Hypothalamus (tissue), 51 donors: ENCODE results near the gene TMEM165.
A peak's percentile ranks its signal among the peaks of the same experiment; 100 is the strongest.

Experiments used
- DNase-seq, 51 donors: peaks; one replicate each; lab custom pipeline; 2025; lab: John Stamatoyannopoulos, UW

TMEM165 gene

DNA sequence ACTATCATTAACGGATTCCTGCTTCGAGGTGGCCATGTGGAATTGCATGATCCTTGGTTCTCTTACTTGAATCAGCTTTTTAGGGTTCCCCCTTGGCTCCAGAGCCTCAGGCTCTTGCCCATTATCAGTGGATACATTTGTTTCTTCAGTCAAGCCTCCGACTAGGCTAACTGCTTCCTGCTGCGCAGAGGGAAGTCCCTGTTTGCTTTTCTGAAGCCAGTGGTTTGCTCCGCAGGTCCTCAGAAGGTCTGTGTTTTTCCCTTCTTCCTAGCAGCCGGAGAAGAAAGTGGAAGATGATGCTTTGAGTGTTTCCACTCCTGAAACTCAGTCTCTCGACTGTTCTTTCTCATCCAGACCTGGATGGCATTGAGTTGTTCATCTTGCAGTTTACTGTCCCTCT is 29.1 kb upstream of the TMEM165 start:
- peak in 2 of 51 donors; percentile 19 to 55 for DNase-seq

DNA sequence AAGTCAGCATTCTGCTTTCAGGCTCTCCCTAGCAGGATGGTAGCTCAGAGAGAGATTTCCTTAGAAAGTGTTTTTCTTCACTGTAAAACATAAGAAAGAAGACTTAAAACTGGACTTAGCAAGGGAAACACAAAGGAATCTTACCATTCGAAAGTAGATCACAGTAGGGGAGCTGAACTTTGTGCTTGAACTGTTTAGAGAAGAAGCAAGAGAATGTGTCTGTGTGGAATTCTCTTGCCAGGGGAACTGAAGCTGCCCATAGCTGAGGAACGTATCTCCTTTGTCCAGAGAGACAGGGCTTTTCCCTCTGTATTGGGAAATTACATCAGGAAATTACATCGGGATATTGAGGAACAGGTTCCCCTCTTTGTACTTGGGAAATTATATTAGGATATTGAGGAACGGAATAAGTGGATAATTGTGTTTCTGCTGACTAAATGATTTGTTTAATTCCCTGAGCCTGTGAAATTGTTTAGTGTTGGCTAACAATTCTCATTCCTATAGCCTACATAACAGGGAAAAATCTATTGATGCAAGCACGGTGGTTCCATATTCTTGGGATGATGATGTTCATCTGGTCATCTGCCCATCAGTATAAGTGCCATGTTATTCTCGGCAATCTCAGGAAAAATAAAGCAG is 28.6 kb upstream of the TMEM165 start:
- no peak for DNase-seq

DNA sequence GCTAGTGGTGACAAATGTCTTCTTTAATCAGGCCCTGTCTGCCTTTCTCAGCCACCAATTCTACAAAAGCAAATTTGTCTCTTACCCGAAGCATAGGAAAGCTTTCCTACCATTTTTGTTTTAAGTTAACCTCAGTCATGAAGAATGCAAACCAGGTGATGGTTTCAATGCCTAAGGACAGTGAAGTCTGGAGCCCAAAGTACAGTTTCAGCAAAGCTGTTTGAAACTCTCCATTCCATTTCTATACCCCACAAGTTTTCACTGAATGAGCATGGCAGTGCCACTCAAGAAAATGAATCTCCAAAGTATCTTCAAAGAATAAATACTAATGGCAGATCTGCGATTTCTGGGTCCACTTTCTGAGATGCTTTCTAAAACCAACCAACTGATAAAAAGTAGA is 25.8 kb upstream of the TMEM165 start:
- no peak for DNase-seq

DNA sequence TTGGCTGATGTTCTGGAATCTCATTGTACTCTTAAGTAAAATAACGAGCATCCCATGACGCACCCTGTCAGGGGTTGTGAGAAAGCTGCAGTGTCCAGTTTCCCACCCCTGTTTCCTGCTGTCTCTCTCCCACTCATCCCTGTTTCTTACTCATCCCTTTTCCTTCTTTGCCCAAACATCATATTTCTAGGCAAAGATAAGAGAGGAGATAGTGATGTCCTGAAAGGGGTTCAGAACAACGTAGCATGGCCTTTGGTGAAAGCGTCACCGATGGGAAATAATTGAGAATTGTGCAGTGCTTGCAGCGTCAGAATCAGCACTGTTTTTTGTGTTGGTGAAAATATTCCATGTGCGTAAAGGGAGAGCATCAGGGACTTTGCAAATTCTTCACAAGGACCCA is 23.5 kb upstream of the TMEM165 start:
- DNase-seq, result peak in 1 of 51 donors; percentile 32

DNA sequence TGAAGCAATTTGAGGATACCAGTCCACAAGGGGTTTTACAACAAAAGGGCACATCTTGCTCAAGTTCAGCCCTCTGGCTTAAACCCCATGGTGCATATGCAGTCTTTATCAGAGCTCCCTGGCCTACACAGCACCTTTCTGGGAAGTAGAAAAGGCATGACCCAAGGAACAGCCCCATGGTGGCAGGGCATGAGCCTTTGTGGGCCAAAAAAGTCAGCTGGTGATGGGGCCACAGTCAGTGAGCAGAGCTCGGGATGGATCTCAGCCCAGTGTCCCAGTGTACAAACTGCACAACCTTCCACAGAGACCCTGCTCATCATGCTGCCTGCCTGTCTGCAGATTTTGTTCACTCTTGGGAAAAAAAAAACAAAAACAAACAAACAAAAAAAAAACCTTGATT is 22.3 kb upstream of the TMEM165 start:
- DNase-seq, result peak in 5 of 51 donors; percentile 7 to 29 (median 12)

DNA sequence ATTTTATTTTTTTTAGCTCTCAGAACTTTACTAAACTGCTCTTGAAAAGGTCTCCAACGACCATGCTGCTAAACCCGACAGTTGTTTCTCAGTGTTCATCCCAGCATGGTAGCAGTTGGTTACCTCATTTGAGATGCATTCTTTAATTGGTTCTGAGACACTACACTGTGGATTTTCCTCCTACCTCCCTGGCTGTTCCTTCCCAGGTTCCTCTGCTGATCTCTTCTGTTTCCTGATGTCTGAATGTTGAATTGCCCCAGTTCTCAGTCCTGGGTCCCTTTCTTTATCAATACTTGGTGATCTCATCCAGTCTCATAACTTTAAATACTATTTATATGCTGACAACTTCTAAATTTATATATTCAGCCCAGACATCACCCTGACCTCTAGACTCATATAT is 19.1 kb upstream of the TMEM165 start:
- DNase-seq, result no peak

DNA sequence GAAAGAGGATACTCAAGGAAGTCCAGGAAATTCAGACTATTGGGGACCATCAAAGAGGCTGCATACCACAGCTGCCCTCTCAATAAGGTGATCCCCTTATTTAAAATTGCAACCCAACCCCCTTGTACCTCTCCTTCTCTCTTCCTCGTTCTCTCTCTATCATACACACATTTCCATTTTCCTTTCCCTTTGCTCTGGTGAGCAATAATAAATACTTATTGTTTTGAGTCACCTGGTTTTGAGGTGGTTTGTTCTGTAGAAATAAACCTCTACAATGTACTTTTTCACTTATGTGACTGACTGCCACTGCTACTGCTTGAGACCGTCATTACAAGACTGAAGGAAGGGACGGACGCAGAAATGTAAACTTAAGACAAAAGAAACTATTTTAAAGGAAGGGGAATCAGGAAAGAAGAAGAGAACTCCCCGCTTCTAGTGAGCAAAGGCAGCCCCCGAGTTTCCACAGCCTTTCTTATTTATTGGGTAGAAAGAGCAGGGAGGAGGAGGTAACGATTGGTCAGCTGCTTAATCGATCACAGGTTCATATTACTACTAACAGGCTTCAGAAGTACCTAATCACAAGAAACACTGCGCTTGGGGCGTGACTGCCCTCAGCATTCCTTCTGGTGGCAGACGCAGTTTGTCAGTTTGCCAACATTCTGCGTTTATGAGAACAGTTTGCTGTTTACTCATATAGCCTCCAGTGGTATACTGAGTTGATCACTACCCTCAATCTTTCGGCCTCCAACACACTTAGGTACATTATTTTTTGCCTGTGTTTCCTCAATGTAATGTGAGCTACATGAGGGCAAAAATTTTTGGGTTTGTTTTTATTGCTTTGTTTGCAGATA is 16.9 kb upstream of the TMEM165 start:
- no peak for DNase-seq

DNA sequence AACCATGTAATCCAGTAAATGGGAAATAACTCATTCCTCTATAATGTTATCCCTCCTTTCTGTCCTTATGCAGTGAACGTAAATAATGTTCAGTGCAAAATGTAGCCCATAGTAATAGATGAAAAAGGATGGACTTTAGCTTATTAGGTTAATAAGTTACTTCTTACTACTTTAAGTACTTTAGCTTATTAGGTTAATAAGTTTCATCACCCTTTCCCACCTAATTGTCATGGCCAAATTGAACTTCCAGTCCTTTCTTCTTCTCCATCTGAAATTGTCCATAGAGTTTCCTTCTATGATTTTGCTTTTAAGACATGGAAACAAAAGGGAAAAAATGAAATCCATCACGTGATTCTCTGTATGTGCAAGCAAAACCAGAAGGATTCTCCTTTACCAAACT is 15.2 kb upstream of the TMEM165 start:
- DNase-seq, result no peak

DNA sequence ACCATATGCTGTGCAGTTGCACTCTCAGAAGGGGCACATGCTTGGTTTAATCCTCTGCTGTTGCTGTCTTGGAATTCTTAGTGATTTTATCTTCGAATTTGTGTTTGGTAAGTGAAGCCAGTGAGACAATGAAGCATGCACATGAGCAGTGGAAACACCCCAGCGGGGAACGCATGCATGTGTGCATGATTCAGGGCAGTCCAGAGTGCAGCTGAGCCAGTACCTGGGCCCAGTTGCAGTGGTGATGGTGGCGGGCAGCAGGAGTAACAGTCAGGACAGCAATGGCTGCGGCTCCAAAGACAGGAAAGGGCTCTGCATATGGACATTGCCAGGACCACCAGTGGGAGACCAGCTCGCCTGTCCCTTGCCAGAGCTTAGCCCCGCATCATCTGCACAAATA is 14.3 kb upstream of the TMEM165 start:
- DNase-seq, result peak in 2 of 51 donors; percentile 17 to 37

DNA sequence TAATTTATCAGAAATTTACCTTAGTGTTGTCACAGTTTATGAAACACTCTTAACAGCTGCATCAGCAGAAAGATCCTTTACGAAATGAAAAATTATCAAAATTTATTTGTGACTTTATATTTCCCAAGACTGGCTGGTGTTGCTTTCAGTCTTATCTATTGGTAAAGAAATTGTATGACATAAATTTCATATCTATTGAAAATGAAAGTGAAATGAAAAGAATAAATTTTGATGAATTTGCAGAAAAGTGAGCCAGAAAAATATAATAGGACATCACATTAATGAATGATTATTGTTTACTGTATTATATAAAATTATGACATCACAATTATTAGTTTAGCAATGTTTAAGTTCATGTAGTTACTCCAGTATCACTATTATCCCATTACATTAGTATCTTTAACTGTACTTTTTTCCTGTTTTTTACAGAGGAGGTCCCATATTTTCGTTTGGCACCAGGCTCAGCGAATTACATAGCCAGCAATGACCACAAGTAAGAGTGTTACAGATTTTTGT is 13.2 kb upstream of the TMEM165 start:
- DNase-seq, result no peak

DNA sequence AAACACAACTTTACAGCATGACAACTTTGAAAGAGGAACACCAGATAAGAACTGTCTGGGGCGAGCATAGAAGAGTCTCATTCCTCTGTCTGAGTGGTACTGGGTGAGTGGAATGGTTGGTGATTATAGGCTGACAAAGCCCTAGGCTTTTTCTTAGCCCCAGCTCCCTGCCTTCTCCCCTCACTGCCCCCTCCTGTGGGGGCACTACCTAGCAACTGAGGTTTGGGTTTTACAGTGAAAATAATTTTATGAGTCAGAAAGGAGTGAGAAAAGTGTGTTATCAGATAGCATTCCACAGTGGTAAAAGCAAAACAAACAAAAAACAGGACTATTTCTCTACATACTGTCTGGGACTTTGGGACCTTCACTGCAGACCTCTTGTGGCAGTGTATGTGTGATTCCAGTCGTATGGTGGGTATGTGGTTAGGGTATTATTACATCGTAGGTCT is 10.5 kb upstream of the TMEM165 start:
- DNase-seq, result no peak

DNA sequence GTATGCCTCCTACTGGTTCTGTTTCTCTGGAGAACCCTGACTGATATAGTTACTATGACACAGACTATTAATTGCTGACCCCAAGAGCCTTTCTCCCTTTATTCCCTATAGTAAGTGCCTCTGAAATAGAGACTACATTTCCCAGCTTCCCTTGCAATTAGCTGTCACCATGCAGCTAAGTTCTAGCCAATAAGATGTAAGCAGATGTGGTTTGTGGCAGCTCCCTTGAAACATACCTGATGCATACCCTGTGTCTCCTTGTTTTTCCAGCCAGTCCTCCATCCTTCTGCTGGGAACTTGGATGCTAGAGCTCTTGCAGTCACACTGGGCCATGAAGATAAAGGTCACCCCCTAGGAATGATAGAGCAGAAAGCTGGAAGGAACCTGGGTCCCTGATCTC is 9.7 kb upstream of the TMEM165 start:
- peak in 1 of 51 donors; percentile 27 for DNase-seq

DNA sequence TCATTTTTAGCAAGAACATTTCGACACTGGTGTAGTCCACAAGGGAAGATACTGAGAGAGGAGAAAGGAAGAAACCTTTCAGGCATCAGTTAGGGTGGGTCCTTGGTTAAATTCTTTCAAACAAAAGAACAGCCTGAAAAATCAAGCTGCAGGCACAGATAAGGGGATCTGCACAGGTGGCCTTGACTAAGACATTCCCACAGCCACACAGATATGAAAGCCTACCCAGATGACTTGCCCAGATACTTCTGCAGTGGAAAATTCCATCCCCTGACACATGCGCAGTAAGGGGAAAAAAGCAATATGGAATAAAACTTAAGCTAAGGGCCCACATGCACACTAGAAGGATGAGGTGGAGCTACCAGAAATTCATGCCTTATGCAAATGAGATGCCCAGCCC is 8.9 kb upstream of the TMEM165 start:
- no peak for DNase-seq

DNA sequence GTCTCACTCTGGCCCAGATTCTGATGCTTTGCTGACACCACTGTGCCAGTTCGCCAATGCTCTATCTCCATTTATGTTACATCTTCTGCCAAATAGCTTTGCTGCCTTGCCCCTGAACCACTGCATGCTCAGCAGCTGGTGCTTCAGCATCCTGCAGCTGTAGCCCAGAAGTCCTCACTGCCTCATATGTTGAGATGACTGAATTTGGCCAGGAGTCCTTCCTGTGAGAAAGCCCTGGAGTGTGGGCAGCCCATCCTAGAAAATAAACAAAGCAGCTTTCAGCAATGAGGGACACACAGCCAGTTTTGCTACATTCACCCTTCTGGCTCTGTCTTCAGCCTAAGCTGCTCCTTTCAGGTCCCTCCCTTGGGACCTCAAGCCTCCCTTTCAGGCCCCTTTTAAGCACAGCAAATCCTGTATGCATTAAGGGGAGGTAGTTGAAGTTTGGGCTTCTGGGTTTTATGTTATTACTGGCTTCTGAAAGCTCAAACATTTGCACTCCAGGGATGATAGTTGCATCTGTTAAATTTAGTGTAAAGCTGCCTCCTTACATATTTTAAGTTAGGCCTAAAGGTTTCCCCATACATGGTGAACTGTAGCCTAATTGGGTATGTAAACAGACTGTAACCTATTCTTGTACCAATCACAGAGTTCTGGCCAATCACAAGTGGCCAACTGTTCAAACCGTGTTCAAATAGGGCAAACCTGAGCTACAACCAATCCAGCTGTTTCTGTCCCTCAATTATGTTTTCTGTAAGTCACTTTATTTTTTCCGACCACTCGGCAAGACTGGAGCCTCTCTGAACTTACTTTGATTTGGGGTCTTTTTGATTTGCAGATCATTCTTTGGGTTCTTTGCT is 2.1 kb upstream of the TMEM165 start:
- DNase-seq, result peak in 20 of 51 donors; percentile 7 to 66 (median 24)

DNA sequence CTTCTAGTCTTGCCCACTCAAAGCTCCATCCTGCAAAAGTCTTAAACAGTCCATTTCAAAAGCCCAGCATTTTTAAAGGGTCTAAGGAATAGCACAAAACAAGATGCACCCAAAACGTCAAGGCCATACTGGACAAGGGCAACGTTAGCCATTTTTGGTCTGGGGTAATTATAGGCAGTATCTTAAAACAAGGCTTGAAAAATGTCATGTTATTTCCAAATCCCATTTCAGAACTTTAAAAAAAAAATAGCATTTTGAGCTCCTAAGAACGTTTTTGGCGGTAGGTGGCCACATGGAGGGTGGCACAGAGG is 584 bp upstream of the TMEM165 start:
- no peak for DNase-seq

DNA sequence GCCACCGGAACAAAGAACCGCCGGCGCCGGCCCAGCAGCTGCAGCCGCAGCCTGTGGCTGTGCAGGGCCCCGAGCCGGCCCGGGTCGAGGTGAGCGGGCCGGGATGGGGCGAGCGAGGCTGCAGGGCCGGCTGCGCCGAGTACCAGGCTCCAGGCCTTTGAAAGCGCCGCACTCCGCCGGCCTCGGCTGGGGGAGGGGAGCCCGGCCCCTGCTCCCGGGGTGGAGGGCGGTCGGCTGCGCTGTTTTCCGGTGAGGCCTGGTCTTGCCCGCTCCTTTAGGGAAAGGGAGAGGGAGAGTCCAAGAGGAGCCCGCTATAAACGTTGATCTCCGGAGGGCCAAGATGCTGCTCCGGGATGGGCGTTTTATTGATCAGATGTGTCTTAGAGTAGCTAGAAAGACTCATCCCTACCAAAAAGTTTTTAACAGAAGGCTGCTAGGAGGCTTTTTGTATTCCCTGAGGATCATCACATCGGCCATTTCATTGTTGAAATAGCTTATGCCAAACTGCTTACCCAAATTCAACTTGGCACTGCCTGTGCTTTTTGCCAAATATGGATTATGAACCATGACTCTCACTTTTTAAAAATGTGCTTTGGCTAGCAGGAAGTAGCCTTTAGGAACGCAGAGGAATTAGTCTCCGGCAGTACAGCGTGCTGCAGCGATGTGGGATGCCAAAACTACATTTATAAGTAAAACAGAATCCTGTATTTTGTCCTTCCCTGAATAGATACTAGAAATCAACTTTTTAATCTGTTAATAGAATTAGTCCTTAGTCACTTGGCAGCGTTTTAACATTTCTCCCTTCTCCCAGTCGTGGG is 760 bp downstream of the TMEM165 start:
- peak in 33 of 51 donors; percentile 7 to 70 (median 29) for DNase-seq

DNA sequence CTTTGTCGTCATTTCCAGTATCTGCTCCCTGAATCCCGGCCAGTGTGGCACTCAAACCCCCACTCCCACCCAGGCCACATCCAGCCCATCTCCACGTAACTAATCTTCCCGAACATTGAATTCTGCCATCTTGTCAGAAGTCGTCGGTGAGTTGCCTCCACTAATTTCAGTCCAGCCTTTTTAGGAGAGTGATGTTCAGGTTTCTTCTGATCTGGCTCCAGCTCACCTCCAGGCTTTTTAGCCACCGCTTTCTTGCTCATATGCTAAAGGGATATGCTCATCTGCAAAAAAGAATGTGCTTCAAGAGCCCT is 1.3 kb downstream of the TMEM165 start:
- peak in 6 of 51 donors; percentile 9 to 53 (median 16) for DNase-seq

DNA sequence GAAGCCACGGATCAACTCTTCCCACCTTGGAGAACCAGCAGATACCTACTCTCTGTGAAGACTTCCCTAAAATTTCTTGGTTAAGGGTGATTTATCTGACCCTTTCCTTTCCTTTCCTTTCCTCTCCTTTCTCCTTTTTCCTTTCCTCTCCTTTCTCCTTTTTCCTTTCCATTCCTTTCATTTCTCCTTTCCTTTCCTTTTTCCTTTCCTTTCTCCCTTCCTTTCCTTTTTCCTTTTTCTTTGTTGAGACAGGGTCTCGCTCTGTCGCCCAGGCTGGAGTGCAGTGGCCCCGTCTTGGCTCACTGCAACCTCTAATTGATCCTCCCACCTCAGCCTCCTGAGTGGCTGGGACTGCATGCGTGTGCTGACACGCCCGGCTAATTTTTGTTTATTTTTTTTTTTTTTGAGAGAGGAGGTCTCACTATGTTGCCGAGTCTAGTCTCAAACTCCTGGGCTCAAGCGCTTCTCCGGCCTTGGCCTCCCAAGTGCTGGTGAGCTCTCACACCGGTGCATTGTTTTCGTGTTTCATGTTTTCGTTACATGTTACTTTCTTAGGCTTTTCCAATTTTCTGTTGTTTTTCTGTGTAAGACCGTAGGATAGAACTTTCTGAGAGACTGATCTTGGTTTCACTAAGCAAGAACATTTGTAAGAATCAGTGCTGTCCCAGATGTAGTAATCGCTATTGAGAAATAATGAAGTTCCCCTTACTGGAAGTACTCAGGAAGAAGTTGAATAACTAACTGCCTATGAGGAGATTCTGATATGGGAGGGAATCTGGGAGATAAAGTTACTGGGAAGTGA is 2.0 kb downstream of the TMEM165 start:
- peak in 1 of 51 donors; percentile 32 for DNase-seq

DNA sequence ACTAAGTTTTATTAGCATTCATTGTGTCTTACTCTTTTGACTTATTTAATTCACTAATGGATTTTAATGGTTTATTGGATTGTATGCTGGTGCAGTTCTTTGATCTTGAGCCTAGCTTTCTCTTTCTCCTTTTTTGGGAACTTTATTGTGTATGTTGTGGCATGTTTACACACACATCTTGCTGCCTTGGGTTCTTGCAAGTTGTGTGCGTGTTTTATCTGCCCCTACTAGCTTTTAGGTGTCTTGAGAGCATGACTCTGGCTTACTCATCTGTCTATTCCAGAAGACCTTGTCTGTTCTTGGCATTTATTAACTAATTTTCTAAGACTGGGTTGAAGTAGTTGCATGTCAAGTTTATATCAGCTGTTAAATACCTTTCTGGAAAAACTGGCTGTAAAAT is 2.7 kb downstream of the TMEM165 start:
- peak in 1 of 51 donors; percentile 27 for DNase-seq
